Measurements from ENCODE around the gene RAB8B. TPM values are rescaled to one million over a fixed set of nuclear protein-coding genes. Genes with fewer than 3 reads are reported as not detected.
A peak's percentile ranks its signal among the peaks of the same experiment; 100 is the strongest.

Gene RAB8B
- total and polyA plus RNA-seq, 9 of the 15 experiments (the other 6 are each of a cell fraction or from before 2014, with no cell fraction given) = 7.8 to 32.1 (median 24.2) TPM

DNA sequence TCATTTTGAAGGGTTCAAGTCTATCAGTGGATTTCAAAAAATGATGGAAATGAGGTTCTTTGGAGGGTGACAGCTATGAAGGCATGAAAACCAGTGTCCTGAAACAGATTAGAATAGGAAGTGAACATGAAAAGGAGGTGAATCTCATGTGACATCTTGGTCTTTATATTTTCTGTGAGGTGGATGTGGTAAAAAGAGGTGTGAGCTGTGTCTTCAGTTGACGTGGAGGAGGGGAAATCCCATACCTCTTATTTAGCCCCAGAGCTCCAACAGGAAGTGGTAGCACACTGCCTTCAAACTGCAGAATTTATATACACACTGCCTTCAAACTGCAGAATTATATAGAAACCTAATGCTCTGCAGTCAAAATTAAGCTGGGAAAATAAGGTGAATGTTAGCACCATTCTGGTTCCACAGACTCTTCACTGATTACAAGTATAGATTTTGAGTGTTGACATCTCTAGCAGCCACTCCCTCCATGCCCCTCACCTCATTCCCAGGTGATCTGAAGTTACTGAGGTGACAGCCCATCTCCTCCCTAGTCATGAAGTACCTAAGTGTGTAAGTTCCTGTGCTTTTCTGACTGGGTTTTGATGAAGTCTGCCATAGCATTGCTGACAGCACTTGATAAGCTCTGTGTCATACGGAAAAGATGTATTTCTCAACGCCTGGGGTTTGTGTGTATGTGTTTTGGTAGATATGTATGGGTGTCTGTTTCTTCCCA lies 2.7 kb downstream of the RAB8B start (continued):
- no peak for TF ChIP-seq SIX5 (IDR thresholded peaks at IDR 0.05; ENCODE audit: borderline replicate concordance in 1 of 2, insufficient read depth in 1 of 2, low read depth in 1 of 2, low read length in 2 of 2)
- TF ChIP-seq BDP1 (IDR thresholded peaks at IDR 0.05; ENCODE audit: insufficient read depth, insufficient read length) = no peak
- TF ChIP-seq KDM1A (IDR thresholded peaks at IDR 0.05) = no peak
- TF ChIP-seq CEBPG (CRISPR knock-in tag; IDR thresholded peaks at IDR 0.05) = peak; percentile 45; the same call in 1 of the 2 replicates
- TF ChIP-seq CEBPG (tag; conservative IDR thresholded peaks at IDR 0.05 in 1 of 2, IDR thresholded peaks at IDR 0.05 in 1 of 2) = 0 out of 4 replicates have a peak, but pooled peaks of 1 of the 2 experiments have one; percentile 13
- TF ChIP-seq, protein P1, sequence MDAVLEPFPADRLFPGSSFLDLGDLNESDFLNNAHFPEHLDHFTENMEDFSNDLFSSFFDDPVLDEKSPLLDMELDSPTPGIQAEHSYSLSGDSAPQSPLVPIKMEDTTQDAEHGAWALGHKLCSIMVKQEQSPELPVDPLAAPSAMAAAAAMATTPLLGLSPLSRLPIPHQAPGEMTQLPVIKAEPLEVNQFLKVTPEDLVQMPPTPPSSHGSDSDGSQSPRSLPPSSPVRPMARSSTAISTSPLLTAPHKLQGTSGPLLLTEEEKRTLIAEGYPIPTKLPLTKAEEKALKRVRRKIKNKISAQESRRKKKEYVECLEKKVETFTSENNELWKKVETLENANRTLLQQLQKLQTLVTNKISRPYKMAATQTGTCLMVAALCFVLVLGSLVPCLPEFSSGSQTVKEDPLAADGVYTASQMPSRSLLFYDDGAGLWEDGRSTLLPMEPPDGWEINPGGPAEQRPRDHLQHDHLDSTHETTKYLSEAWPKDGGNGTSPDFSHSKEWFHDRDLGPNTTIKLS (IDR thresholded peaks at IDR 0.05; ENCODE audit: borderline replicate concordance, low read depth) = no peak
- TF ChIP-seq ZBTB33 (CRISPR knock-in tag; IDR thresholded peaks at IDR 0.05) = no peak
- TF ChIP-seq, protein P2, sequence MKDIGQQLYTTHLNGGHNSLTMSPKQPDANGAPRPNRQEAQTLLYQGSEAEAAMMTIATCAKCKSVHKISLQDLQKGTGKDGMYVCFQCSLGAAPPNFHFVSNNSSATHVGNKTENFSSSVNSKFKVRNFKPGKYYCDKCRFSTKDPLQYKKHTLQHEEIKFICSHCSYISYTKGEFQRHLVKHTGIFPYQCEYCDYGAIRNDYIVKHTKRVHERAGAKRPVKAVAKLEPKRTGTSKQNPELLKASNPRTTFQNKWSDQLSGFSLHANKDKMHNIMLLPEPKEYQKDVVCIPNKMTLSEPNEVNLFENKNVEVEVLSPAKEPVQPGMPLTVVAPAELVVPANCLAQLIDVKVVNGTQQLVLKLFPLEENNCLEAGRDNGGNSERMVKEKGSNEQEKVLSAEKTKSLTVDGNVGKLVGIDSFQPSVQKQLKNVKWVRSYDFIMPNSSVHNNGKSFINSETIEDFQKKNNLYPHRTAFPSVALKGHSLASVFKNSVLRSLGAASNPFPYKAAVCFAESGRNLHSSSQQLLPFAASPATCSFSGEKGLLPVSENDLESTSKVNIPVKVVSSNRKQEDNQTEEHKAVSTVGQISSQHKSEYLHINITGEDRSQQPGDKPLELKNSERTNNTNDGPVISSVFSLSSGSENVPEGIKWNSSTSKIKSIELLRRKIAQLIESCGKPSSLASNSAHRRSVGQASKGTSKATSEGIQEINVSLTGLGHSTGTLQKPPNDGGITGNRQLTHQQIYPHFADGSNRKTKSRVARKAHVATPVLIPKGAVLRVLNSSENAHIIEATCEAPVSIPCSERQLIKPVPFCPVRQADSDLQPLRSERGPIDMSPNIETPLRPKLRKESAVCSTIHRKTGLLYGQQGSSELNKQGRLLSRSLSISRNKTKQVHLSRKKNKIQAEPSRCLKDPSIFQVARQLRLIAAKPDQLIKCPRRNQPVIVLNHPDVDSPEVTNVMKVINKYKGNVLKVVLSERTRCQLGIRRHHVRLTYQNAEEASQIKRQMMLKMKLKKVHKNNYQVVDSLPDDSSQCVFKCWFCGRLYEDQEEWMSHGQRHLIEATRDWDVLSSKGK (CRISPR knock-in tag; IDR thresholded peaks at IDR 0.05) = no peak
- no peak for TF ChIP-seq PBX2 (CRISPR knock-in tag; IDR thresholded peaks at IDR 0.05; ENCODE audit: low read depth)
- TF ChIP-seq PBX2 (tag; conservative IDR thresholded peaks at IDR 0.05; ENCODE audit: low read depth) = peak; percentile 63
- no peak for TF ChIP-seq HNRNPK (IDR thresholded peaks at IDR 0.05; ENCODE audit: low read depth, low read length, poor library complexity, severe bottlenecking)
- peak; percentile 64; the same call in 1 of the 2 replicates for TF ChIP-seq SMARCE1 (IDR thresholded peaks at IDR 0.05)
- TF ChIP-seq HDAC6 (IDR thresholded peaks at IDR 0.05; ENCODE audit: low read depth, low read length) = no peak
- TF ChIP-seq ZBTB1 (CRISPR knock-in tag; IDR thresholded peaks at IDR 0.05; ENCODE audit: borderline replicate concordance, low read depth) = no peak
